Ovary (tissue), 3 donors: ENCODE results near the gene RNPEPL1.

Experiments used
- CTCF ChIP-seq, 3 donors: fragments of 450-650 bp in 2 of 3; fragments of 200-600 bp in 1 of 3; IDR thresholded peaks; one replicate each; pipeline versions ENCODE4 v1.5.1 to v1.8.0; 2016 to 2022; ENCODE audit warnings: antibody characterized with exemption in 3 of 3, mild to moderate bottlenecking in 1 of 3
- EP300 ChIP-seq: sonication (generic); formaldehyde crosslinking; IDR thresholded peaks from one replicate; pipeline ENCODE4 v1.6.1; 2017; ENCODE audit warnings: antibody characterized with exemption
- POLR2A ChIP-seq: fragments of 450-650 bp; IDR thresholded peaks from one replicate; pipeline ENCODE4 v1.6.1; 2017; ENCODE audit warnings: antibody characterized with exemption, mild to moderate bottlenecking, moderate library complexity
- donor health status: DM: no; HTN: no; CAD: no.

GRCh38 chr2:240578488-240578887, 10.2 kb downstream of the RNPEPL1 start:
- TF ChIP-seq CTCF (IDR thresholded peaks at IDR 0.05) (no peak), POLR2A (no peak), EP300 (no peak)
